Glomerular visceral epithelial cell (primary cell): ENCODE results near the gene PPP6R2.
"Not testable (repeated sequence)": the region's sequence is repeated elsewhere in the genome, so short reads cannot be mapped to it uniquely, and the experiment has no call there.

Experiments used
- DNase-seq: peaks from one replicate; pipeline ENCODE4 v3.0.0-alpha.2; 2016; ENCODE audit errors: extremely low spot score

PPP6R2 gene

GRCh38 chr22:50425179-50425916, 82.2 kb downstream of the PPP6R2 start:
- no peak for DNase-seq

- DNase-seq, result no peak
Observed at GRCh38 chr22:50432131-50432876, 89.2 kb downstream of the PPP6R2 start.

- not testable (repeated sequence) for DNase-seq
Observed at GRCh38 chr22:50432877-50433510, 89.9 kb downstream of the PPP6R2 start.

- DNase-seq, result no peak
Observed at GRCh38 chr22:50434849-50435248, 91.7 kb downstream of the PPP6R2 start.

GRCh38 chr22:50435291-50436014, 92.3 kb downstream of the PPP6R2 start:
- DNase-seq, result no peak

- no peak for DNase-seq
Observed at GRCh38 chr22:50436015-50436830, 93.1 kb downstream of the PPP6R2 start.

- no peak for DNase-seq
Observed at GRCh38 chr22:50436841-50437341, 93.8 kb downstream of the PPP6R2 start.

- DNase-seq, result no peak
Observed at GRCh38 chr22:50437511-50438304, 94.6 kb downstream of the PPP6R2 start.

GRCh38 chr22:50438305-50439275, 95.5 kb downstream of the PPP6R2 start:
- DNase-seq, result no peak

- no peak for DNase-seq
Observed at GRCh38 chr22:50439314-50439870, 96.3 kb downstream of the PPP6R2 start.

- no peak for DNase-seq
Observed at GRCh38 chr22:50439871-50440331, 96.8 kb downstream of the PPP6R2 start.

- DNase-seq, result no peak
Observed at GRCh38 chr22:50440544-50441249, 97.6 kb downstream of the PPP6R2 start.

GRCh38 chr22:50441428-50441993, 98.4 kb downstream of the PPP6R2 start:
- no peak for DNase-seq

- no peak for DNase-seq
Observed at GRCh38 chr22:50443197-50443596, 100.1 kb downstream of the PPP6R2 start.

GRCh38 chr22:50443801-50444625, 100.9 kb downstream of the PPP6R2 start:
- no peak for DNase-seq

- DNase-seq, result peak; percentile 43
Observed at GRCh38 chr22:50444663-50445062, 101.5 kb downstream of the PPP6R2 start.
